Measurements from ENCODE around the gene SPEM3.

Gene SPEM3

DNA sequence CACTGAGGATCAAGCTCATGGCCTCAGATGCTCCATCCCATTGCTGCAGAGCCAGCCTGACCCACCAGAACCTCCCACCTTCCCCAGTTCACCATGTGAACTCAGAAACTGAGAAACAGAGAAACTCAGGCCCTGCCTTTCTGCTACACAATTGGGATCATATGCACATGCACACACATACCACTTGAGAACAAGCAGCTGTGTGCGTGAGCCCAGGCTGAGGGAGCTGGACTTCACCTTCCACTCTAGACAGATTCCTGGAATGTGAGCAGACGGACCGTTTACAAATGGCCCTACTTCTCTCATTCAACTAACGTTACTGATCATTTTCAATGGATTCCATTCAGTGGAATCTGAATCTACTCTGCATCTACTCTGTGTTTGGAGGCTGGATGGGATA lies 5.0 kb upstream of the SPEM3 start:
- DNase-seq = no peak

DNA sequence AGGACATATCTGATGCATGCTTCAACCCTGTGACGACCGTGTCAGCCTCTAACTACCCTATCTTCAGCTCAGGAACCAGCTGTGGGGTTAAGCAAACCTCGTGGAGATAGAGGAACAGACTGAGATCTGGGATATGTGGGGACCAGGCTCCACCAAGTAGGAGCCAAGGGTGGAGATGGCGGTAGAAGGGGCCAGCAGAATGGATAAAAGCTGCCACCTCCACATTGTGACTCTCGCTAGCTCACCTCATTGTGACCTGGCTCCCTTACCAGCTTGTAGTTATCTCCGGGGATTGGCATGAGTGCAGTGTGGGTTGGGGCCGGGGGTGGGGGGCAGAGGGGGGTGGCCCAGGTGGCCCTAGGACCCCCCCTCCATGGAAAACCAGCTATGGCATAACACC lies 3.3 kb upstream of the SPEM3 start, which contains the start of gene SPEM2:
SPEM2 (plus strand) TSS at position 301 of the 400 bp plus-strand sequence; CDS start at position 374, 73 bp downstream.
- DNase-seq = no peak

DNA sequence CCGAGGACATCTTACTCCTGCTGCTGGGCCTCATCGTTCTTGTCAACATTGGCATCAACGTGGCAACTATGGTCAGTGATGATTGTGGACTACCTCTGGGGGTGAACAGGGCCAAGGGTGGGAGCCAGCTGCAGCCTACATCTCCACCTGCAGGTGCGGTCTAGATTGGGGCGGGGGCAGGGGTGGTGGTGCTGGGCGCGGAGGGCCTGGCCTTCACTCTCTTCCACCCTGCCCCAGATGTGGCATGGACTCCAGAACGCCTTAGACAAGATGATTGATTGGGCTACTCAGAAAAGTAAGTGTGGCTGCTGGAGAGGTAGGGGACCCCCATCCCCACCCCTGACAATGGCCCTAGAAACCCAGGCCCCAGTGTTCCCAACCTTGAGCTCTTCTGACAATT lies 2.9 kb upstream of the SPEM3 start:
- no peak for DNase-seq

DNA sequence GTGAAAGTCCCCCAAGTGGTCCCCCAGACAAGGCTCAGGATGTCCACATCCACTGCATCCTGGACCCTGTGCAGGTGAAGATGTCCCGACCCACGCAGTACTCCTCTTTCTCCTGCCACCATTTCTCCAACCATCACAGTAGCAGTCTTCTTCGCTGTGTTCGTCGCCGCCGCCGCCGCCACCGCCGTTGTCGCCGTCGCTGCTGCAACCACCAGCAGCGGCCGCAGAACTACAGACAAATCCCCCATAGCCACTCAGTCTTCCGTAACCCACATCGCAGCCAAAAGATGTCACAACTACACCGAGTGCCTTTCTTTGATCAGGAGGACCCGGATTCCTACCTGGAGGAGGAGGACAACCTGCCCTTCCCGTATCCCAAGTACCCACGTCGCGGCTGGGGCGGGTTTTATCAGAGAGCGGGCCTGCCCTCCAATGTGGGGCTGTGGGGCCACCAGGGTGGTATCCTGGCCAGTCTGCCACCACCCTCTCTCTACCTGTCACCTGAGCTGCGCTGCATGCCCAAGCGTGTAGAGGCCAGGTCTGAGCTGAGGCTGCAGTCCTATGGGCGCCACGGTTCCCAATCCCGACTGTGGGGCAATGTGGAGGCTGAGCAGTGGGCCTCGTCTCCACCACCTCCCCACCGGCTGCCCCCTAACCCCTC lies 2.3 kb upstream of the SPEM3 start:
- DNase-seq = no peak

DNA sequence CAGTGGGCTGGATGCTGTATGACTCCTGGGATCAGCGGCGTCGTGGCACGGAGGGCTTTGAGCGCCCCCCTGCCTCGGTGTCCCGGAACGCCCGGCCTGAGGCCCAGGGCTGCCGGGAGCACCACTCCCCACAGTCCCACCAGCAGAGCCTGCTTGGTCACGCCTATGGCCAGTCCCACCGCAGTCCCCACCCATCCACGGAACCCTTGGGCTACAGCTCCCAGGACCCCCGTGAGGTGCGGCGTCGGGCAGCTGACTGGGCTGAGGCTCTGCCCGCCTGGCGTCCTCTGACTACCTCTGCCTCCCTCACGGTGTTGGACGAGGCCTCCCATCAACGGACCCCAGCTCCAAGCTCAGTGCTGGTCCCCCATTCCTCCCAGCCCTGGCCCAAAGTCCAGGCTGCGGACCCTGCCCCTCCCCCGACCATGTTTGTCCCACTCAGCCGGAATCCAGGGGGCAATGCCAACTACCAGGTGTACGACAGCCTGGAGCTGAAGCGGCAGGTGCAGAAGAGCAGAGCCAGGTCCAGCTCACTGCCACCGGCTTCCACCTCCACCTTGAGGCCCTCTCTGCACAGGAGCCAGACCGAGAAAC lies 1.7 kb upstream of the SPEM3 start:
- DNase-seq = no peak

DNA sequence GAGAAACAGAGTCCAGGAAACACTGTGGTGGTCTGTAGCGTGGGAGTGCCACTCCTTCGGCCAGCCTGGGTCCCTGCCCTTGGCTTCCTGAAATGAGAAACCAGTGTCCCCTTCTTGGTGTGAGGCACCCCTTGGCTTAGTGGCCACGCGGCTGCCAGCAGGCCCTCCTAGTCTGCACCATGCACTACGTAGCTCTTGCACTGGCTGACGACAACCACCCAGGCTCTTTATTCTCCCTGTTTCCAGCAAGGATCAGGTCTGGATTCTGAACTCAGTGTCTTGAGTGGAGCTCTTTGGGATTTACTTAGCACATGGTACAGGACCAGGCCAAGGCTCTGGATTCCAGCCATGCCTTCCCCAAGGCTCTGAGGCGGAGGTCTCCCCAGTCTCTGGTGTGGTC lies 1.1 kb upstream of the SPEM3 start:
- DNase-seq = no peak

DNA sequence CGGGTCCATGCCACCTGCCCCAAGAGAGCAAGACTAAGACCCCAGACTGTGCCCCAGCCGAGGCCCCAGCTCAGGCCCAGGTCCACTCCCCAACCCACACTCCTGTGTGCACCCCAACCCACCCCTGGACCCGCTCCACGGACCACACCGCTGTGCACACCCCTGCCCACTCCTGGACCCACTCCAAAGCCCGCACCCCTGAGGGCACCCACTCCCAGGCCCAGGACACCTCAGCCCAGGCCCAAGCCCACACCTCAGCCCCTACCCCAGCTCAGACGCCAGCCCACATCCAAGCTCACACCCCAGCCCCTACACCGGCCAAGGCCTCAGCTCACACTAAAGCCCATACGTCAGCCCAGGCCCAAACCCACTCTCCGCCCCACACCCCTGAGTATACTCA lies 1.1 kb downstream of the SPEM3 start:
- no peak for DNase-seq

DNA sequence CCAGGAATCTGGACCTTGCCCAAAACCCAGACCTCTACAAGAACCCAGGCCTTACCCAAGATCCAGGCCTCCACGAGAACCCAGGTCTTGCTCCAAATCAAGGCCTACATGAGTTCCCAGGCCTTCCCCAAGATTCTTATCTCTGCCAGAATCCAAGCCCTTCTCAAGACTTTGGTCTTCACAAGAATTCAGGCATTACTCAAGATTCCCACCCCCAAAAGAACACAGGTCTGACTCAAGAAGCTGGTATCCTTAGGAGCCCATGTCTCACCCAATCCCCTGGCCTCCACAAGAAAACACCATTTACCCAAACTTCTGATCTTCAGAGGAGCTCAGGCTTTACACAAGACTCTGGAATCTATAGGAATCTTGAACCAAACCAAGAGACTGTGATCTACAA lies 2.6 kb downstream of the SPEM3 start:
- no peak for DNase-seq

DNA sequence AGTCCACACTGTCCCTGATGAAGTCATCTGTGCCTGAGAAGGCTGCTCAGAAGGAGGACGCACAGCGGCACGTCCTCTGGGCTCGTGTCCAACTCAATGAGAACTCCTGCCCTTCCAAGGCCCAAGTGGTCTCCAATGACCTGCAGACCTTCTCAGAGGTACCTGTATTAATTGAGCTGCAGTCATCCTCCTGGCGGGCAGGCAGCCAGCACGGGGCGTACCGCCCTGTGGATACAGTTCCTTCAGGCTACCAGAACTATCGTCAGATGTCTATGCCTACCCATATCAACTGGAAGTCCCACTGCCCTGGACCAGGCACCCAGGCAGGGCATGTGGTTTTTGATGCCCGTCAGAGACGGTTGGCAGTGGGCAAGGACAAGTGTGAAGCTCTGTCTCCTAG lies 3.6 kb downstream of the SPEM3 start:
- DNase-seq = no peak

DNA sequence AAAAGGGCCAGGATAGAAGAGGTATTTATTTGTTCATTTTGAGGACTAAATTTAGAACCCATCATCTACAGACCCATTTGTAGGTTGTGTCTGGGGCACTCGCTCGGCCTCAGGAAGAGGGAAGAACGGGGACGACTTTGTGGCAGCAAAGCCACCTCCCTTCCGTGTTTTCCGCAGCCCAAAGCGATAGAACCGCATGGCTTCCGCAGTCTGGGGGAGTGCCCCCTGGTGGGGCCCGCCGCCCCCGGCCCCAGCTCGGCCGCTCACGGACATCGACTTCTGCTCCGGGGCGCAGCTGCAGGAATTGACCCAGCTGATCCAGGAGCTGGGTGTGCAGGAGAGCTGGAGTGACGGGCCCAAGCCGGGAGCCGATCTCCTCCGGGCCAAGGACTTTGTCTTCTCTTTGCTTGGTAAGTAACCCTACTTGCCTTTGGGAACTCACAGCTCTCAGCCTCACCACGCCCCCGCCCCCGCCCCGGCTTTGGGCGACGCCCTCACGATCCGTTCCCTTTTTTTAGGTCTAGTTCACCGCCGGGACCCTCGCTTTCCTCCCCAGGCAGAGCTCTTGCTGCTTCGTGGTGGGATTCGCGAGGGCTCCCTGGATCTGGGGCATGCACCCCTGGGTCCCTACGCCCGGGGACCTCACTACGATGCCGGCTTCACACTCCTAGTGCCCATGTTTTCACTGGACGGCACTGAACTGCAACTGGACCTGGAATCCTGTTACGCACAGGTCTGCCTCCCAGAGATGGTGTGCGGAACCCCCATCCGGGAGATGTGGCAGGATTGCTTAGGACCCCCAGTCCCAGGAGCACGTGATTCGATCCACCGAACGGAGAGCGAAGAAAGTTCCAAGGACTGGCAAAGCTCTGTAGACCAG lies 7.3 kb downstream of the SPEM3 start:
- DNase-seq = no peak

DNA sequence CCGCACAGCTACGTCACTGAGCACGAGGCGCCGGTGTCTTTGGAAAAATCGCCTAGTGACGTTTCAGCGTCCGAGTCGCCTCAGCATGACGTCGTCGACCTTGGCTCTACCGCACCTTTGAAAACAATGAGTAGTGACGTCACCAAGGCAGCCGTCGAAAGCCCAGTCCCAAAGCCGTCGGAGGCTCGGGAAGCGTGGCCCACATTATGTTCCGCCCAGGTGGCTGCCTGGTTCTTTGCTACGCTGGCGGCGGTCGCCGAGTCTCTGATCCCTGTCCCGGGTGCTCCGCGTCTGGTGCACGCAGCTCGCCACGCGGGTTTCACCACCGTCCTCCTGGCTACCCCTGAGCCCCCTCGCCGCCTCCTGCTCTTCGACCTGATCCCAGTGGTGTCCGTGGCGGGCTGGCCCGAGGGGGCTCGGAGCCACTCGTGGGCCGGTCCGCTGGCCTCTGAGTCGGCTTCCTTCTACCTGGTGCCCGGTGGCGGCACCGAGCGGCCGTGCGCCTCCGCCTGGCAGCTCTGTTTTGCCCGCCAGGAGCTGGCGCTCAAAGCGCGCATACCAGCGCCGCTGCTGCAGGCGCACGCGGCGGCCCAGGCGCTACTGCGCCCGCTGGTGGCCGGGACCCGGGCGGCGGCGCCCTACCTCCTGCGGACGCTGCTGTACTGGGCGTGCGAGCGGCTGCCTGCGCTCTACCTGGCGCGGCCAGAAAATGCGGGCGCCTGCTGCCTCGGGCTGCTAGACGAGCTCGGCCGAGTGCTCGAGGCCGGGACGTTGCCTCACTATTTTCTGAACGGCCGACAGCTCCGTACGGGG lies 8.1 kb downstream of the SPEM3 start:
- peak; percentile 23 to 51 for DNase-seq

DNA sequence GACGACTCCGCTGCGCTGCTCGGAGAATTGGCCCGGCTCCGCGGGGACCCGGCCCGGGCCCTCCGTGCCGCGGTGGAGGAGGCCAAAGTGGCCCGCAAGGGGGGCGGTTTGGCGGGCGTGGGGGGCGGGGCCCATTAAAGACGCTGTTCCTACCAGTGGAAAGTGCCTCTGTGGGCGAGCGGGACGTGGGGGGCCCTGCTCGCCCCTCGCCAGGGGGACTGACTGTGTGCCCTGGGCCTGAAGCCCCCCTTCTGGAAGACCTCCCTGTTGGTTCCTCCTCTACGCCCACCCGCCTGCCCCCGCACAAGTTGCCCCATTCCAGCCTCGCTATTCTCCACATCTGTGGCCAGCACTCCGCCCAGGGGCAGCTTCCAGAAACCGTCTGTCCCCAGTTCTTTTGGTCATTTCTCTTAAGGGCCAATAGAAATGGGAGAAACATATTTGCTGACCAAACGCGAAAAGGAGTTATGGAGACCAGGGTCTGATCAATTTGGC lies 8.8 kb downstream of the SPEM3 start:
- DNase-seq = no peak

DNA sequence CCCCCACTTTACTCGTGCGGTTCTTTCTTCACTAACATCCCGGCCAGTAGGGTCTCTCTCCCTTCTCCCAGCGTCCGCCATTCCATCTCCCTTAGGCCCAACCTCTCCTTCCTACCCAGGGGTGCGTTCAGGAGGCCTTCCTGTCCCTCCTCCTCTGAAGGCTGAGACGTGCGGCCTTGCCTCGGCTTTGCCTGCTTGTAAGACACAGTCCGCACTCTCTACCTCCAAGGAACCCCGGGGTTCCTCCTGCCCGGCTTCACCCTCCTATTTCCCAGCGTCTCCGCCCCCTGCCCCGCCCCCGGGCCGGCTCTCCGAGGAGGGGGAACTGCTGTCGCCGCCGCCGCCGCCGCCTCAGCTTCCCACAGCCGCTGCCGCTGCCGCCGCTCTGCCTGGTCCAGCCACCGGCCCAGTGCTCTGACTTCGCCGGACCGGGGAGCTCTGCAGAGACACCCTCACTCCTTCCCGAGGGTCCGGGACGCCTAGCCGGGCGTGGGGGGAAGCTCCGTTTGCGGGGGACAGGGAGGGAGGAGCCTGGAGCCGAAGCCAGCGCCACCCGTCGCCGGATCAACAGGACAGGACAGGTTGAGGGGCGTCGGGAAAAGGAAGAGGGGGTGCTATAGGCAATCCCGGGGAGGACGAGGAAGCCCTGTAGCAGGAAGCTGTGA lies 9.4 kb downstream of the SPEM3 start:
- peak in 1 of 2 experiments; percentile 20 for DNase-seq

DNA sequence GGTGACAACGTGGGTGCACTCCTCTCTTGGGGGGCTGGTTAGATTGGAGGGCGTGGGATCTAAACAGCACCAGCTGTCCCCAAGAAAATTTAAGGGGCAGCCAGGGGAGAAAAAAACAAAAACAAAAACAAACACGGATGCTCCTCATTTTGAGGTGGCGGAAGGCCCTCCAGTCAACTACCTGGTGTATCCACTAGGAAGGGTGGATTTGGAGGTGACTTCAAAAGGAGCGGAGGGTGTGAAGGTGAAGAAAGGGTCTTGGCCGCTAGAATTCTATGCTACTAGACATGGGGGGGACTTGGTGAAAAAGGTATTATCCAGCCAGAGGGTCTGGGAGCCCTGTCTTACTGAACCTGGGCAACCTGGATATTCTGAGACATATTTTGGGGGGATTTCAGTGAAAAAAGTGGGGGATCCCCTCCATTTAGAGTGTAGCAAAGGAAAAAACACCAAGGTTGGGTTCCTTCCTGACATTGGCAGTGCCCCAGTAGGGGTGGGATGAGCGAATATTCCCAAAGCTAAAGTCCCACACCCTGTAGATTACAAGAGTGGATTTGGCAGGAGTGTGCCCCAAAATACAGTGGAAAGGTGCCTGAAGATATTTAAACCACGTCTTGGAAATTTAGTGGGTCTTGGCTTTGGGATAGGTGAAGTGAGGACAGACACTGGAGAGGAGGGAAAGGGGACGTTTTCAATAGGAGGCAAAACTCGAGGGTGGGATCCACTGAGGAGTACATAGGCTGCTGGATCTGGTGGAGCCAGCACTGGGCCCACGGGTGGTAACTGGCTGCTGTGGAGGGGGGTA lies 10.2 kb downstream of the SPEM3 start:
- no peak for DNase-seq

DNA sequence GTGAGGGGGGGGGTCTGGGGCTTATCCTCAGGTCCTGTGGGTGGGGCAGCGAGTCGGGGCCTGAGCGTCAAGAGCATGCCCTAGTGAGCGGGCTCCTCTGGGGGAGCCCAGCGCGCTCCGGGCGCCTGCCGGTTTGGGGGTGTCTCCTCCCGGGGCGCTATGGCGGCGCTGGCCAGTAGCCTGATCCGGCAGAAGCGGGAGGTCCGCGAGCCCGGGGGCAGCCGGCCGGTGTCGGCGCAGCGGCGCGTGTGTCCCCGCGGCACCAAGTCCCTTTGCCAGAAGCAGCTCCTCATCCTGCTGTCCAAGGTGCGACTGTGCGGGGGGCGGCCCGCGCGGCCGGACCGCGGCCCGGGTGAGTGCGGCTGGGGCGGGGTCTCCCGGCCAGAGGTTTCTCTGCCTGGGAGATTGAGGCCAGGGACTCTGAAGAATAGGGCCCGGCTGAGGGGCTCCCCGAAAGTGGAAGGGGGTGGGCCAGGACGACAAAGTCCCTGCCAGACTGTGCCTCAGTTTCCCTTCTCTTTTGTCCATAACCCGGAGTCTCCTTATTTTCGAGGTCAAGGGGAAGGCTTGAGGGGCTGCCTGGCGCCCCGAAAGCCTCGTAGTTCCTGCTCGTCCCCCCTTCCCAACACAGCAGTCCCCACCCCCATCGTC lies 10.9 kb downstream of the SPEM3 start, which contains the start of gene FGF11:
FGF11 (plus strand) TSS at position 51 of the 651 bp plus-strand sequence; CDS start at position 160, 109 bp downstream.
- DNase-seq = no peak

DNA sequence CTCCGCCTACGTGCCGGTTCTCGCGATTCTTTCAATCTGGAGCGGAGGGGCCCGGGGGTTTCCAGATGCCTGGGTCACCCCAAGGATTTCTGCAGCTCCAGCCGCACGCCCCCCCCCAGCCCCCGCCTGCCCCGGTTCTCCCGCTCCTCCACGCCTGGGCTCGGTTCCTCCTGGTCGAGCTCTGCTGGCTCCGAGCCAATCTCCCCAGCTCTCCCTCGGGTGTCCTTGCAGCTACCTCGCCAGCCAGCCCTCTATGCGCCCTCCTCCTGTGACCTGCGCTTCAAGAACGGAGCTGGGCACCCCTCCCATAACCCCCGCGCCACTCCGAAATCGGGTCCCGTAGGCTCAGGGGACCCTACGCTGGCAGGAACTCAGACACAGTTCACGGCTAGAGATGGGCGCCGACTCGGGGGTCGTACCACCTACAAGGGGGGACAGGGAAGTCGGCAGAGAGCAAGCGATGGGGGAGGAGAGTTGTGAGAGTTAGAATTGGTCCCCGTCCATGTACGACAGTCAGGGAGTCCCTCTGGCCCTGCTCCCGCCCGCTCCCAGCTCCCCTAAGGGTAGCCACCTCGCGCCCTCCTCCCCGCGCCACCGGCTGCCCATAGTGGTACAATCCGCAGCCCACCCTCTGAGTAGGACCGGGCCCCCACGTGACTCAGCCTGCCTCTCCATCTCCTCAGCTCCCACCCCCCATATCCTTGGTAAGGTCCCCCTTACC lies 11.6 kb downstream of the SPEM3 start:
- no peak for DNase-seq

DNA sequence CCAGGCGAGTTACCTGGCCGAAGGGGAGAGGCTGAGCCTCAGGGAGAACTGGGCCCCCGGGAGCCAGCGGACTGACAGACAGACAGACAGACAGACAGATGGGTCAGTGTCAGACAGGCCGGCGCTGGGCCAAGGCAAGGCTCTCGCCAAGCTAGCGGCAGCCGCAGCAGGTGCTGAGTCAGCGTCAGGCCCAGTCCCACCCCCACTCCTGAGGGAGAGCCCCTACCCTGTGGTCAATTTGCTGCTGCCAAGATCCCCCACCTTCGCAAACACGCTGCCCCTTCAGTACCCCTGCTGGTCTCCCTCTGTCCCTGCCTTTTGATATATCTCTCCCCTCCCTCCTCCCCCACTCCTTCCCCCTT lies 12.2 kb downstream of the SPEM3 start:
- no peak for DNase-seq

DNA sequence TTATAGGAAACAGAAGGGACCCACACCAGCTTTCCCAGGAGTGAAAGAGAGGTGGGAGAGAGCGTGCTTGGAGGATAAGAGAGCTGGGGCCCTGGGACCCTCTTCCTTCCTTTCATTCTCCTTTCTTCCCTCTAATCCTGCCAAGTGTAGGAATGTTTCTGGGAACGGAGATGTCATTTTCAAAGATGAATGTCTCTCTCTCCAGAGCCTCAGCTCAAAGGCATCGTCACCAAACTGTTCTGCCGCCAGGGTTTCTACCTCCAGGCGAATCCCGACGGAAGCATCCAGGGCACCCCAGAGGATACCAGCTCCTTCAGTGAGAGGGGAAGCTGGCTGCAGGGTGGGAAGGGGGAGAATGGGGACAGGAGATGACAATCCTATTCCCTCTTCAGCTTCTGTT lies 12.6 kb downstream of the SPEM3 start:
- no peak for DNase-seq

DNA sequence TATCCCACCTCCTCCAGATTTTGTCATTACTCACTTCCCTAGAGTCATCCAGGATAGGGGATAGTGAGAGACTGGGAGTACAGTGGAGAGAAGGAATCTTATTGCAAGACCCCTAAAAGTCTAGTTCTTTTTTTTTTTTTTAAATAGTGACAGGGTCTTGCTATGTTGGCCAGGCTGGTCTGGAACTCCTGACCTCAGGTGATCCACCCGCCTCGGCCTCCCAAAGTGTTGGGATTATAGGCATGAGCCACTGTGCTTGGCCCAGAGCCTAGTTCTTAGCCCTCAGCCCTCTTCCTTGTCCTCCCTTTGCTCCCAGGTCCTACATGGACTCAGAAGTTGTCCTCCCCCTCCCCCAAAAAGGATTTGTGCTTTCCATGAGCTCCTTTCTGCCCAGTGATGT lies 13.5 kb downstream of the SPEM3 start:
- DNase-seq = no peak

Measured in AML-193 (cell line).